NCI-H774 (cell line): Measurements from ENCODE around the gene IGF2BP1.
A peak's percentile ranks its signal among the peaks of the same experiment; 100 is the strongest.
"Not testable (repeated sequence)": the region's sequence is repeated elsewhere in the genome, so short reads cannot be mapped to it uniquely, and the experiment has no call there.

Experiments
- DNase-seq: peaks from one replicate; lab custom pipeline; 2025; lab: John Stamatoyannopoulos, UW

IGF2BP1 gene

GRCh38 chr17:49020609-49021008 is 23.4 kb downstream of the IGF2BP1 start:
- DNase-seq: no peak

- no peak for DNase-seq
These were observed 24.0 kb downstream of the IGF2BP1 start for GRCh38 chr17:49021095-49021767.

- DNase-seq: no peak
These were observed 24.6 kb downstream of the IGF2BP1 start for GRCh38 chr17:49021768-49022103.

- no peak for DNase-seq
These were observed 25.3 kb downstream of the IGF2BP1 start for GRCh38 chr17:49022391-49022941.

- DNase-seq: no peak
These were observed 27.3 kb downstream of the IGF2BP1 start for GRCh38 chr17:49024523-49024922.

GRCh38 chr17:49026447-49026846 is 29.3 kb downstream of the IGF2BP1 start:
- DNase-seq: not testable (repeated sequence)

GRCh38 chr17:49028271-49028670 is 31.1 kb downstream of the IGF2BP1 start:
- no peak for DNase-seq

- no peak for DNase-seq
These were observed 32.6 kb downstream of the IGF2BP1 start for GRCh38 chr17:49029801-49030200.

GRCh38 chr17:49031965-49032928 is 35.1 kb downstream of the IGF2BP1 start:
- peak; percentile 77 for DNase-seq

- DNase-seq: peak; percentile 44
These were observed 38.5 kb downstream of the IGF2BP1 start for GRCh38 chr17:49035470-49036269.

GRCh38 chr17:49036270-49036626 is 39.1 kb downstream of the IGF2BP1 start:
- DNase-seq: no peak

GRCh38 chr17:49038138-49038537 is 41.0 kb downstream of the IGF2BP1 start:
- no peak for DNase-seq

GRCh38 chr17:49038544-49038943 is 41.4 kb downstream of the IGF2BP1 start:
- DNase-seq: no peak

GRCh38 chr17:49039518-49039917 is 42.3 kb downstream of the IGF2BP1 start:
- DNase-seq: not testable (repeated sequence)

GRCh38 chr17:49041527-49041926 is 44.3 kb downstream of the IGF2BP1 start:
- DNase-seq: no peak

GRCh38 chr17:49045376-49045775 is 48.2 kb downstream of the IGF2BP1 start:
- no peak for DNase-seq

GRCh38 chr17:49046912-49047311 is 49.7 kb downstream of the IGF2BP1 start:
- DNase-seq: no peak

GRCh38 chr17:49049265-49049664 is 52.1 kb downstream of the IGF2BP1 start:
- DNase-seq: no peak

GRCh38 chr17:49050611-49051010 is 53.4 kb downstream of the IGF2BP1 start:
- no peak for DNase-seq

- DNase-seq: no peak
These were observed 54.1 kb downstream of the IGF2BP1 start for GRCh38 chr17:49051269-49051668.

- DNase-seq: no peak
These were observed 56.1 kb downstream of the IGF2BP1 start for GRCh38 chr17:49053171-49053829.
